ENCODE measurements around the gene KCNK7. TPM values are rescaled to one million over a fixed set of nuclear protein-coding genes. Genes with fewer than 3 reads are reported as not detected.

Gene KCNK7
- polyA plus RNA-seq, 3 donors = 4.3 TPM; not detected in 2

DNA sequence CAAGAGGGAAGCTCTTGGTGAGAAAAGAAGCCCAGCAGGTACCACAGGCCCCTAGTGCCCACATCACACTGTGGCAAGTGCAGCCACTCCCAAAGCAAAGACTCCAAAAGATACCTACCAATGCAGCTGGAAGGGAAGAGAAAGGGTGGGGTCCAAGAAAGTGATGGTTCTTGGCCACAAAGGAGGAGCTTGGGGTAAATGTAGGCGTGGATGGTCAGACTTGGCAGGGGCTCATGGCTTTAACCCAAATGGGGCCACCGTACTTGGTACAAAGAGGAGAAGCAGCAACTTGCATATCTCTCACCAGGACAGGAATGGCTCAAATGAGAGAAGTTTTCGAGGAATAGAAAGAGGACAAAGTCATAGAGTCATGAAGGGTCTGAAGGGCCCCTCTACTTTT lies 13.6 kb upstream of the KCNK7 start:
- no peak for DNase-seq
- no peaks in the 10 kb centered on the region for H3K27me3 ChIP-seq (ENCODE audit: control insufficient read depth in 2 of 2, insufficient read depth in 2 of 2, low read length in 2 of 2)
- no peak overlapping the region for H3K9ac ChIP-seq (ENCODE audit: insufficient read depth, low read length, poor library complexity, severe bottlenecking)
- H3K4me1 ChIP-seq (ENCODE audit: control insufficient read depth in 1 of 2, insufficient read depth in 2 of 2, low read length in 2 of 2) = peaks cover 39 to 47% of the 10 kb centered on the region in 2 donors
- intact Hi-C loops (cut with micrococcal nuclease) = no loop called here
- H2AFZ ChIP-seq (ENCODE audit: insufficient read depth, low read depth, low read length, poor library complexity, severe bottlenecking) = no peak overlapping the region
- H3K27ac Mint-ChIP-seq = peak overlapping the region in 3 of 7 donors; percentile 57 to 97 (median 80)
- no peaks in the 10 kb centered on the region for H3K9me3 ChIP-seq (replicated peaks in 1 of 2; ENCODE audit: control insufficient read depth in 1 of 2, insufficient read depth in 1 of 2, low read length in 2 of 2)
- H3K36me3 ChIP-seq (replicated peaks in 1 of 2; ENCODE audit: control insufficient read depth in 1 of 2, insufficient read depth in 2 of 2, low read length in 2 of 2) = peaks cover 60 to 63% of the 10 kb centered on the region in 2 donors
- no peaks in the 10 kb centered on the region for H3K27me3 Mint-ChIP-seq (ENCODE audit: low read depth in 3 of 3)
- WGBS (ENCODE audit: insufficient coverage) = 85% methylated on average over 2 of the region's 3 CpGs
- peak overlapping the region in 1 of 3 experiments; percentile 96 for H3K4me3 ChIP-seq (replicated peaks in 1 of 3; ENCODE audit: low read depth in 2 of 3, low read length in 3 of 3)
- peak overlapping the region in 1 of 2 donors; percentile 96 for H3K27ac ChIP-seq (ENCODE audit: low read depth in 1 of 2, low read length in 2 of 2)
- no peak overlapping the region for H3K4me2 ChIP-seq (replicated peaks; ENCODE audit: extremely low read depth, low read length, poor library complexity, severe bottlenecking)
- peaks cover 86% of the 10 kb centered on the region for H3K79me2 ChIP-seq (ENCODE audit: insufficient read depth, low read length)
- H4K20me1 ChIP-seq (ENCODE audit: insufficient read depth, low read length) = peaks cover 98% of the 10 kb centered on the region
- no peak overlapping the region for H3K4me3 Mint-ChIP-seq
- H3K36me3 Mint-ChIP-seq = peaks cover 64 to 79% of the 10 kb centered on the region in 2 donors
- no peak for TF ChIP-seq CTCF (IDR thresholded peaks at IDR 0.05)
- H3K4me1 Mint-ChIP-seq = peaks cover 40% of the 10 kb centered on the region
- H3K9me3 Mint-ChIP-seq = peaks cover 0 to 2% (median 0%) of the 10 kb centered on the region in 7 donors

GRCh38 chr11:65607614-65608426 lies 12.2 kb upstream of the KCNK7 start:
- H3K4me3 Mint-ChIP-seq = peak overlapping the region in 1 of 2 donors; percentile 43
- H3K36me3 Mint-ChIP-seq = peaks cover 78 to 90% of the 10 kb centered on the region in 2 donors

More at GRCh38 chr11:65607614-65608426, 12.2 kb upstream of the KCNK7 start:
- 98% methylated on average over 37 of the region's 37 CpGs for WGBS (ENCODE audit: insufficient coverage)
- no peaks in the 10 kb centered on the region for H3K27me3 ChIP-seq (ENCODE audit: control insufficient read depth in 2 of 2, insufficient read depth in 2 of 2, low read length in 2 of 2)
- H3K4me2 ChIP-seq (replicated peaks; ENCODE audit: extremely low read depth, low read length, poor library complexity, severe bottlenecking) = no peak overlapping the region
- no peaks in the 10 kb centered on the region for H3K9me3 ChIP-seq (replicated peaks in 1 of 2; ENCODE audit: control insufficient read depth in 1 of 2, insufficient read depth in 1 of 2, low read length in 2 of 2)
- H4K20me1 ChIP-seq (ENCODE audit: insufficient read depth, low read length) = peaks cover 100% of the 10 kb centered on the region
- H3K79me2 ChIP-seq (ENCODE audit: insufficient read depth, low read length) = peaks cover 73% of the 10 kb centered on the region
- no peak for TF ChIP-seq CTCF (IDR thresholded peaks at IDR 0.05)
- Mint-ChIP-seq H3K27ac (peak overlapping the region in 2 of 7 donors; percentile 69 to 87), H3K4me1 (peaks cover 35% of the 10 kb centered on the region), H3K27me3 (ENCODE audit: low read depth in 3 of 3) (no peaks in the 10 kb centered on the region), H3K9me3 (peaks cover 0 to 2% (median 0%) of the 10 kb centered on the region in 7 donors)
- intact Hi-C loops (cut with micrococcal nuclease) = no loop called here
- no peak overlapping the region for H3K4me3 ChIP-seq (replicated peaks in 1 of 3; ENCODE audit: low read depth in 2 of 3, low read length in 3 of 3)
- no peak overlapping the region for H3K9ac ChIP-seq (ENCODE audit: insufficient read depth, low read length, poor library complexity, severe bottlenecking)
- no peak for DNase-seq
- H3K27ac ChIP-seq (ENCODE audit: low read depth in 1 of 2, low read length in 2 of 2) = no peak overlapping the region
- H3K4me1 ChIP-seq (ENCODE audit: control insufficient read depth in 1 of 2, insufficient read depth in 2 of 2, low read length in 2 of 2) = peaks cover 33 to 39% of the 10 kb centered on the region in 2 donors
- H2AFZ ChIP-seq (ENCODE audit: insufficient read depth, low read depth, low read length, poor library complexity, severe bottlenecking) = no peak overlapping the region
- H3K36me3 ChIP-seq (replicated peaks in 1 of 2; ENCODE audit: control insufficient read depth in 1 of 2, insufficient read depth in 2 of 2, low read length in 2 of 2) = peaks cover 74 to 77% of the 10 kb centered on the region in 2 donors
